Measurements from ENCODE around the gene GABRP.

Gene GABRP

DNA sequence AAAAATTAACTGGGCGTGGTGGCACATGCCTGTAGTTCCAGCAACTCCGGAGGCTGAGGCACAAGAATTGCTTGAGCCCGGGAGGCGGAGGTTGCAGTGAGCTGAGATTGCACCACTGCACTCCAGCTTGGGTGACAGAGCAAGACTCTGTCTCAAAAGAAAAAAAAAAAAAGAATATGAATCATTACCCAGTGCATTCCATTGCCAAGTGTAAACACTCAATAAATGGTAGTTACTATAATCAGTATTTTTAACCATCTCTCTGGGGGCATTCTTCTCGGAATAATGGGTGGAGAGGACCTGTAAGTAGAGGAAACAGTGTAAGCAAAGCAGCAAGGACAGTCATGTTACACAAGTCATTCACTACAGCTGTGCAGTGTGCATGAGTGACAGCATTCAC is 64.5 kb downstream of the GABRP start:
- TF ChIP-seq GABPA (IDR thresholded peaks at IDR 0.05; ENCODE audit: low read depth) = no peak
- TF ChIP-seq SPI1 (IDR thresholded peaks at IDR 0.05; ENCODE audit: borderline replicate concordance, low read depth) = no peak
- no peak for TF ChIP-seq REST (IDR thresholded peaks at IDR 0.05; ENCODE audit: insufficient replicate concordance, low read depth)
- TF ChIP-seq POLR2AphosphoS5 (IDR thresholded peaks at IDR 0.05; ENCODE audit: low read depth) = no peak
- no peak for TF ChIP-seq CTCF (IDR thresholded peaks at IDR 0.05; ENCODE audit: insufficient read depth, low read length)
- Histone ChIP-seq H3K27ac (replicated peaks) (no peak overlapping the region), H3K4me3 (replicated peaks; ENCODE audit: insufficient read depth, low read length) (no peak overlapping the region), H3K27me3 (ENCODE audit: insufficient read depth, poor library complexity, severe bottlenecking) (no peaks in the 10 kb centered on the region)
- DNase-seq (ENCODE audit: low read depth in 1 of 2, low spot score in 1 of 2) = no peak

DNA sequence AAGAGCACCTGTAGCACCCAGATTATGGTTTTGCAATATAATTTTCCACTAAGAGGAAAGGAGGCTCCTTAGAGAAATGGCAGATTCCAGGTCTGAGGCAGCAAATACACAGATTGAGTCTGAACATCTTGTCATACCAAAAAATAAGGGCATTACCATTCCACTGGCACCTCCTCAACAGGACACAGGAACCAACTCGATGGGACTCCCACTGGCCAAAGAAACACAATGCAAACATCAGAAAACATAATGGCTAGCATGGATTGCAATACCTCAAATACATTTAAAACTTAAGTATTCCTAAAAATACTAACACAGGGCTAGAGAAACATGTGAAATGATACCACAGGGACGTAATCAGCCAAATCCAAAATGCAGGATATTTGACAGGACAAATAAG is 65.8 kb downstream of the GABRP start:
- no peaks in the 10 kb centered on the region for H3K27me3 ChIP-seq (ENCODE audit: insufficient read depth, poor library complexity, severe bottlenecking)
- TF ChIP-seq GABPA (IDR thresholded peaks at IDR 0.05; ENCODE audit: low read depth) (no peak), CTCF (IDR thresholded peaks at IDR 0.05; ENCODE audit: insufficient read depth, low read length) (no peak), POLR2AphosphoS5 (IDR thresholded peaks at IDR 0.05; ENCODE audit: low read depth) (no peak), SPI1 (IDR thresholded peaks at IDR 0.05; ENCODE audit: borderline replicate concordance, low read depth) (no peak), REST (IDR thresholded peaks at IDR 0.05; ENCODE audit: insufficient replicate concordance, low read depth) (no peak)
- DNase-seq (ENCODE audit: low read depth in 1 of 2, low spot score in 1 of 2) = no peak
- no peak overlapping the region for H3K4me3 ChIP-seq (replicated peaks; ENCODE audit: insufficient read depth, low read length)
- no peak overlapping the region for H3K27ac ChIP-seq (replicated peaks)

DNA sequence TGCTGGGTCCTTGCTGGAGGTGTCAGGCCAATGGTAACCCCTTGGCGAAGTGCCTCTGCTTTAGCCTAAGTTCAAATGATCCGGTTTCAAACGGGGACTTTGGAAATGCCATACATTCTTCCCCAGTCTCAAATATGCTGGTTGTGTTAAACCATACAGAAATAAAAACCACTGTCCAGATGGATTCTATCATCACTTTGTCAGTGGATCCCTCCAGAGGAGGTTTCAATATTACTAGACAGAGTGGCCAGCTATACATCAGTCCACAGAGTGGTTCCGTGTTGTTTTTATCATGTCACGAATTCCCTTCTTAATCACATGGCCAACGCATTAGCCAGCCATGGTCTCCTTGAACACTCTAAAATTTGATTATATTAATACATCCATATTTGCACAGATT is 71.0 kb downstream of the GABRP start:
- Histone ChIP-seq H3K27me3 (ENCODE audit: insufficient read depth, poor library complexity, severe bottlenecking) (no peaks in the 10 kb centered on the region), H3K4me3 (replicated peaks; ENCODE audit: insufficient read depth, low read length) (no peak overlapping the region), H3K27ac (replicated peaks) (no peak overlapping the region)
- TF ChIP-seq SPI1 (IDR thresholded peaks at IDR 0.05; ENCODE audit: borderline replicate concordance, low read depth) (no peak), GABPA (IDR thresholded peaks at IDR 0.05; ENCODE audit: low read depth) (no peak), CTCF (IDR thresholded peaks at IDR 0.05; ENCODE audit: insufficient read depth, low read length) (no peak), REST (IDR thresholded peaks at IDR 0.05; ENCODE audit: insufficient replicate concordance, low read depth) (no peak), POLR2AphosphoS5 (IDR thresholded peaks at IDR 0.05; ENCODE audit: low read depth) (no peak)
- no peak for DNase-seq (ENCODE audit: low read depth in 1 of 2, low spot score in 1 of 2)
